Astrocyte (in vitro differentiated cells and primary cell): ENCODE results near the gene HEATR1. TPM values are rescaled to one million over a fixed set of nuclear protein-coding genes. Genes with fewer than 3 reads are reported as not detected.

Source experiments
- DNase-seq: peaks from one replicate; pipeline ENCODE4 v3.0.0-alpha.2; 2010; ENCODE audit warnings: low read depth
- FAIRE-seq: peaks from 2 replicates; lab custom pipeline; 2011; peaks lifted over from hg19 to GRCh38; lab: Jason Lieb, UNC
- H2AFZ ChIP-seq: 2 replicates; pipeline ENCODE4 v1.6.0; 2012; ENCODE audit warnings: low read depth, low read length, inconsistent platforms
- H3K27ac ChIP-seq: 2 replicates; pipeline ENCODE4 v1.5.1; 2011; ENCODE audit warnings: low read depth, low read length, inconsistent platforms
- H3K27me3 ChIP-seq: 2 replicates; pipeline ENCODE4 v1.6.0; 2011; ENCODE audit warnings: low read length, inconsistent platforms; ENCODE audit not compliant: insufficient read depth
- H3K36me3 ChIP-seq: 2 replicates; pipeline ENCODE4 v1.5.1; 2011; ENCODE audit warnings: low read length, inconsistent platforms; ENCODE audit not compliant: insufficient read depth
- H3K4me1 ChIP-seq: 2 replicates; pipeline ENCODE4 v1.5.1; 2011; ENCODE audit warnings: low read length, inconsistent platforms; ENCODE audit not compliant: insufficient read depth
- H3K4me2 ChIP-seq: 2 replicates; pipeline ENCODE4 v1.6.0; 2012; ENCODE audit warnings: low read length, inconsistent platforms
- H3K4me3 ChIP-seq: 2 replicates; pipeline ENCODE4 v1.5.1; 2011; ENCODE audit warnings: low read depth, mild to moderate bottlenecking, low read length, inconsistent platforms; ENCODE audit not compliant: insufficient read depth
- H3K79me2 ChIP-seq: 2 replicates; pipeline ENCODE4 v1.6.0; 2012; ENCODE audit warnings: mild to moderate bottlenecking, low read length, inconsistent platforms; ENCODE audit not compliant: insufficient read depth
- H3K9ac ChIP-seq: 2 replicates; pipeline ENCODE4 v1.6.0; 2012; ENCODE audit warnings: mild to moderate bottlenecking, low read length, inconsistent platforms
- H3K9me3 ChIP-seq: 2 replicates; pipeline ENCODE4 v1.5.1; 2012; ENCODE audit warnings: low read depth, mild to moderate bottlenecking, low read length, inconsistent platforms; ENCODE audit not compliant: insufficient read depth
- H4K20me1 ChIP-seq: 2 replicates; pipeline ENCODE4 v1.6.0; 2012; ENCODE audit warnings: low read length, inconsistent platforms; ENCODE audit not compliant: insufficient read depth
- H3K27ac Mint-ChIP-seq: one replicate; pipeline ENCODE4 v1.8.0; 2021; ENCODE audit warnings: mild to moderate bottlenecking, mixed read lengths; ENCODE audit not compliant: unreplicated experiment
- H3K27me3 Mint-ChIP-seq: one replicate; pipeline ENCODE4 v1.8.0; 2021; ENCODE audit warnings: low read depth, mixed read lengths; ENCODE audit not compliant: unreplicated experiment
- H3K36me3 Mint-ChIP-seq: one replicate; pipeline ENCODE4 v1.8.0; 2021; ENCODE audit warnings: low read depth, mixed read lengths; ENCODE audit not compliant: unreplicated experiment
- H3K4me1 Mint-ChIP-seq: one replicate; pipeline ENCODE4 v1.8.0; 2021; ENCODE audit warnings: low read depth, mixed read lengths; ENCODE audit not compliant: unreplicated experiment
- H3K4me3 Mint-ChIP-seq: one replicate; pipeline ENCODE4 v1.8.0; 2021; ENCODE audit warnings: mild to moderate bottlenecking, moderate library complexity, mixed read lengths; ENCODE audit not compliant: unreplicated experiment
- H3K9me3 Mint-ChIP-seq: one replicate; pipeline ENCODE4 v1.8.0; 2021; ENCODE audit warnings: mild to moderate bottlenecking, mixed read lengths; ENCODE audit not compliant: unreplicated experiment
- EZH2 ChIP-seq: IDR thresholded peaks from 2 replicates; pipeline ENCODE4 v1.6.1; 2012; ENCODE audit warnings: mild to moderate bottlenecking, low read length, inconsistent platforms; ENCODE audit not compliant: insufficient read depth
- total RNA-seq: library from RNA; stranded (reverse); gene quantifications from 2 replicates; pipeline ENCODE4 v1.2.1, GENCODE V29; 2021
- TF ChIP-seq, protein P1 (sequence below): IDR thresholded peaks from 2 replicates; pipeline ENCODE4 v1.5.1; 2011; ENCODE audit warnings: low read depth, mild to moderate bottlenecking, inconsistent platforms, low read length, moderate library complexity; ENCODE audit not compliant: insufficient read depth

HEATR1 gene
- total RNA-seq, 1 donor from 2014 or later: 43.3 TPM

DNA sequence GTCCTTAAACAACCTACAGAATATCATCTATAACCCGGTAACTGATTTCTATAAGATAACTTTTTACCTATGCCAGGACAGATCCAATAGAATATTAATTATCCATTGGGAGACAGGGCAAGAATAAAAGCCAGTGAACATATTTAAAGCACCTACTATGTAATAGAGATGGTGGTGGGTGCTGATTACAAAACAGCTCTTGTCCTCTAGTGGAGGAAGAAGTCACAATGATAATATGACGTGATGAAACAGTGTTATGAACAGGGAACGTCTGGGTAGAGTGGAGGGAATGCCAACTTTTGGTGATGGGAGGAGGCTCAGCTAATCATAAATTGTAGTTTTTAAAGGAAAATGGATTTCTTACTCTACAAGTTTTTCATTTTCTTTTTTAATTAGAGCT is 78.2 kb downstream of the HEATR1 start:
- DNase-seq (no peak), FAIRE-seq (no peak)
- Mint-ChIP-seq H3K4me3 (no peak overlapping the region), H3K27ac (no peak overlapping the region), H3K36me3 (no peaks in the 10 kb centered on the region), H3K27me3 (no peaks in the 10 kb centered on the region), H3K4me1 (no peaks in the 10 kb centered on the region), H3K9me3 (no peaks in the 10 kb centered on the region)
- Histone ChIP-seq H3K4me2 (no peak overlapping the region), H3K9ac (no peak overlapping the region), H3K36me3 (peaks cover 12% of the 10 kb centered on the region), H2AFZ (no peak overlapping the region), H3K9me3 (no peaks in the 10 kb centered on the region), H3K79me2 (peaks cover 13% of the 10 kb centered on the region), H3K27me3 (no peaks in the 10 kb centered on the region), H3K4me3 (no peak overlapping the region), H3K27ac (no peak overlapping the region), H4K20me1 (no peaks in the 10 kb centered on the region), H3K4me1 (peaks cover 7% of the 10 kb centered on the region)
- TF ChIP-seq EZH2: no peak
- TF ChIP-seq, protein P1, sequence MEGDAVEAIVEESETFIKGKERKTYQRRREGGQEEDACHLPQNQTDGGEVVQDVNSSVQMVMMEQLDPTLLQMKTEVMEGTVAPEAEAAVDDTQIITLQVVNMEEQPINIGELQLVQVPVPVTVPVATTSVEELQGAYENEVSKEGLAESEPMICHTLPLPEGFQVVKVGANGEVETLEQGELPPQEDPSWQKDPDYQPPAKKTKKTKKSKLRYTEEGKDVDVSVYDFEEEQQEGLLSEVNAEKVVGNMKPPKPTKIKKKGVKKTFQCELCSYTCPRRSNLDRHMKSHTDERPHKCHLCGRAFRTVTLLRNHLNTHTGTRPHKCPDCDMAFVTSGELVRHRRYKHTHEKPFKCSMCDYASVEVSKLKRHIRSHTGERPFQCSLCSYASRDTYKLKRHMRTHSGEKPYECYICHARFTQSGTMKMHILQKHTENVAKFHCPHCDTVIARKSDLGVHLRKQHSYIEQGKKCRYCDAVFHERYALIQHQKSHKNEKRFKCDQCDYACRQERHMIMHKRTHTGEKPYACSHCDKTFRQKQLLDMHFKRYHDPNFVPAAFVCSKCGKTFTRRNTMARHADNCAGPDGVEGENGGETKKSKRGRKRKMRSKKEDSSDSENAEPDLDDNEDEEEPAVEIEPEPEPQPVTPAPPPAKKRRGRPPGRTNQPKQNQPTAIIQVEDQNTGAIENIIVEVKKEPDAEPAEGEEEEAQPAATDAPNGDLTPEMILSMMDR: no peak

DNA sequence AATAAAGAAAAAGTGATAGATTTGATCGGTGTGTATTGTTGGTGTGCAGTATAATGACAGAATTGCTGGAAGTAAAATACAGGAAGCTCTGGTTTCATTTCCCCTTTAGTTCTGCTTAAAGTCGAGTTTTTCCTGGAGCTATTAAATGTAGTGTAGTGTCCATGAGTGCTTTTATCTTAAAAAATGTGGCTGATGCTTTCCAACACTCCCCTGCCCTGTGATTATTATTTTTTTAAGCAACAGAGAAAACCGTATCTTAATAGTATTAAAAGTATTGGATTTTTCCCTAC is 79.5 kb downstream of the HEATR1 start:
- Histone ChIP-seq H3K79me2 (peaks cover 13% of the 10 kb centered on the region), H3K4me2 (peak overlapping the region; percentile 90), H3K36me3 (peaks cover 12% of the 10 kb centered on the region), H3K4me3 (peak overlapping the region; percentile 96), H3K4me1 (peaks cover 7% of the 10 kb centered on the region), H3K9ac (peak overlapping the region; percentile 89), H3K9me3 (no peaks in the 10 kb centered on the region), H2AFZ (peak overlapping the region; percentile 88), H3K27me3 (no peaks in the 10 kb centered on the region), H3K27ac (peak overlapping the region; percentile 73), H4K20me1 (no peaks in the 10 kb centered on the region)
- FAIRE-seq (no peak), DNase-seq (no peak)
- Mint-ChIP-seq H3K36me3 (no peaks in the 10 kb centered on the region), H3K27me3 (no peaks in the 10 kb centered on the region), H3K4me3 (peak overlapping the region; percentile 92), H3K27ac (peak overlapping the region; percentile 87), H3K9me3 (no peaks in the 10 kb centered on the region), H3K4me1 (peaks cover 4% of the 10 kb centered on the region)
- no peak for TF ChIP-seq EZH2
- TF ChIP-seq, protein P1: no peak

DNA sequence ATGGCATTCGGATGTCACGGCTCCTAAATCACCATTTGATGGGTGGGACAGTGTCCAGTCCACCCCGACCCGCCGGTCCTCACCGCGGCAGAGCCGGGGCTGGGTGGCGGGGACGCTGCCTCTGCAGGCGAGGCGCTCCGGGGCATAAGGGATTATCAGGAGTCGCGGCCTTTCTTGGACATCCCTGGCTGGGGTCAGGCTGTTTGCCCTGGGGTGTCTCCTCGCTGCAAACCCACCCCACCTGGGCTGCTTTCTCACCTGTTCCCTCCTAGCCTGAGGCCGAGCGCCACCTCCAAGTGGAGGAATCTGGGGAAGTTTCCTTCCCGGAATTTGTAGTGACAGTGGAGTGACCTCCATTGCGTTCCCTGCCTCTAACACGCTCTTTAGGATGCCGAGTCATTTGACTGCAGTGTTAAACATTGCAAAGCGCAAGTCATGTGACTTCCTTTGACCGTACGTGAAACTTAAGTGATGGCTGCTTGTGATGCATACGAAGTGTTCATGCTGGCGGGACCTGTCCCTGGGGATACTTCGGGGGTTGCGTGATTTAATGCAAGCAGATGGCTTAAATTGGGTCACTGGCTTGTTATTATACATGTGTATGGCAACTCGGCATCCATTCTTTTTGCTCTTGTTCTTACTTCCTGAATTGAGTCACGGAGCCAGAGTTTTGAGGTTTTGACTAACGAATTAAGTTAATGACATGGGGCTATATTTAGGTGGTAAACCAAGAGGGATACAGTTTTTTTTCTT is 80.0 kb downstream of the HEATR1 start:
- no peaks in the 10 kb centered on the region for H3K9me3 Mint-ChIP-seq
- H3K27ac Mint-ChIP-seq: peak overlapping the region; percentile 87
- FAIRE-seq (peak; percentile 37), DNase-seq (peak; percentile 75)
- H2AFZ ChIP-seq: peak overlapping the region; percentile 88
- no peaks in the 10 kb centered on the region for H3K27me3 ChIP-seq
- H3K4me1 ChIP-seq: peaks cover 7% of the 10 kb centered on the region
- H3K9ac ChIP-seq: peak overlapping the region; percentile 89
- H3K27ac ChIP-seq: peak overlapping the region; percentile 73
- H3K9me3 ChIP-seq: no peaks in the 10 kb centered on the region
- peaks cover 13% of the 10 kb centered on the region for H3K79me2 ChIP-seq
- peaks cover 12% of the 10 kb centered on the region for H3K36me3 ChIP-seq
- peaks cover 4% of the 10 kb centered on the region for H3K4me1 Mint-ChIP-seq
- peak overlapping the region; percentile 90 for H3K4me2 ChIP-seq
- H4K20me1 ChIP-seq: no peaks in the 10 kb centered on the region
- H3K36me3 Mint-ChIP-seq: no peaks in the 10 kb centered on the region
- H3K27me3 Mint-ChIP-seq: no peaks in the 10 kb centered on the region
- peak overlapping the region; percentile 92 for H3K4me3 Mint-ChIP-seq
- TF ChIP-seq, protein P1: no peak
- no peak for TF ChIP-seq EZH2
- peak overlapping the region; percentile 96 for H3K4me3 ChIP-seq
